AG04450 (cell line): ENCODE results near the gene RIN2. TPM values are rescaled to one million over a fixed set of nuclear protein-coding genes. Genes with fewer than 3 reads are reported as not detected.

ENCODE experiments used
- CTCF ChIA-PET: fragments of 300-600, 350-600 bp; formaldehyde crosslinking; extraction: SDS; loops from one replicate; lab custom pipeline; 2022; ENCODE audit warnings: antibody characterized with exemption, inconsistent platforms; lab: Charles Lee
- POLR2A ChIA-PET: fragments of 350-600 bp; formaldehyde crosslinking; extraction: SDS; loops from one replicate; lab custom pipeline; 2021; ENCODE audit warnings: antibody characterized with exemption, inconsistent platforms; lab: Yijun Ruan, JAX
- DNase-seq: peaks from one replicate; pipeline ENCODE4 v3.0.0-alpha.2; 2011; ENCODE audit warnings: low read depth, low spot score
- H3K27ac ChIP-seq: one replicate; pipeline ENCODE4 v1.5.1; 2012; ENCODE audit warnings: low read depth, low read length, control low read depth
- H3K27me3 ChIP-seq: one replicate; pipeline ENCODE4 v1.6.0; 2012; ENCODE audit warnings: low read length; ENCODE audit not compliant: control insufficient read depth, insufficient read depth
- H3K4me3 ChIP-seq: 2 replicates; pipeline ENCODE4 v1.5.1; 2011; ENCODE audit warnings: mild to moderate bottlenecking, low read depth, low read length, control low read depth
- H3K9me3 ChIP-seq: 2 replicates; pipeline ENCODE4 v1.5.1; 2012; ENCODE audit warnings: low read length; ENCODE audit not compliant: control insufficient read depth, insufficient read depth
- polyA plus RNA-seq: library from polyadenylated mRNA; depleted of rRNA; stranded (reverse); fragments of >200 nt; gene quantifications from 2 replicates; pipeline ENCODE4 v1.2.3, GENCODE V29; 2011
- TF ChIP-seq, protein P1 (sequence below): IDR thresholded peaks from 2 replicates; pipeline ENCODE4 v1.5.1; 2011; ENCODE audit warnings: low read depth, low read length, control low read depth, inconsistent platforms

RIN2 gene
- polyA plus RNA-seq, 1 experiment, result 56.0 TPM

- Histone ChIP-seq H3K27ac (no peak overlapping the region), H3K27me3 (no peaks in the 10 kb centered on the region), H3K4me3 (no peak overlapping the region), H3K9me3 (no peaks in the 10 kb centered on the region)
- POLR2A ChIA-PET, result no interaction called here
- TF ChIP-seq, protein P1, sequence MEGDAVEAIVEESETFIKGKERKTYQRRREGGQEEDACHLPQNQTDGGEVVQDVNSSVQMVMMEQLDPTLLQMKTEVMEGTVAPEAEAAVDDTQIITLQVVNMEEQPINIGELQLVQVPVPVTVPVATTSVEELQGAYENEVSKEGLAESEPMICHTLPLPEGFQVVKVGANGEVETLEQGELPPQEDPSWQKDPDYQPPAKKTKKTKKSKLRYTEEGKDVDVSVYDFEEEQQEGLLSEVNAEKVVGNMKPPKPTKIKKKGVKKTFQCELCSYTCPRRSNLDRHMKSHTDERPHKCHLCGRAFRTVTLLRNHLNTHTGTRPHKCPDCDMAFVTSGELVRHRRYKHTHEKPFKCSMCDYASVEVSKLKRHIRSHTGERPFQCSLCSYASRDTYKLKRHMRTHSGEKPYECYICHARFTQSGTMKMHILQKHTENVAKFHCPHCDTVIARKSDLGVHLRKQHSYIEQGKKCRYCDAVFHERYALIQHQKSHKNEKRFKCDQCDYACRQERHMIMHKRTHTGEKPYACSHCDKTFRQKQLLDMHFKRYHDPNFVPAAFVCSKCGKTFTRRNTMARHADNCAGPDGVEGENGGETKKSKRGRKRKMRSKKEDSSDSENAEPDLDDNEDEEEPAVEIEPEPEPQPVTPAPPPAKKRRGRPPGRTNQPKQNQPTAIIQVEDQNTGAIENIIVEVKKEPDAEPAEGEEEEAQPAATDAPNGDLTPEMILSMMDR, result no peak
- CTCF ChIA-PET, result interaction anchor here (1.2 kb wide), 1 partner anchor 18 kb away, joined by 3 read pairs; no protein-coding TSS in a partner anchor
- no peak for DNase-seq
Observed at GRCh38 chr20:19767070-19767469, 9.0 kb downstream of the RIN2 start.

GRCh38 chr20:19768325-19768842 is 10.3 kb downstream of the RIN2 start:
- no peak overlapping the region for H3K27ac ChIP-seq
- ChIA-PET POLR2A (no interaction called here), CTCF (no interaction called here)
- no peak for DNase-seq
- no peaks in the 10 kb centered on the region for H3K27me3 ChIP-seq
- no peak overlapping the region for H3K4me3 ChIP-seq
- TF ChIP-seq, protein P1, result no peak
- no peaks in the 10 kb centered on the region for H3K9me3 ChIP-seq

DNA sequence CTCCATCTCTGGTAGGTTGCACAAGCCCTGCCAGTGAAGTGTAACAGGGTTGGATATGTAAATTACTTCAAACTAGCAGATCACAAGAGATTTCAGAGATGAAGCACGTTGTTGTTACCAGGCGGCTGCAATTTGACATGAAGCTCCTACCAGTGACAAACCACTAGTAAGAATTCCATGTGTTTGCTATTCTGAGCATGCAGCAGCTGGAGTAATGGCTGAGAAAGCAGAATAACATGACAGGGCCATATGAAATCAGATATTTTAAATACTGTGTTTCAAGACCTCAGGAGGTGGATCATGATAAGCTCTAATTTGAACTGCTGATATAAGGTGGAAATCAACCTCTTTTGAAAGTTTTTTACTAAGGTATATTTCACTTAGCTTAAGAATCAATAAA is 11.4 kb downstream of the RIN2 start:
- DNase-seq, result no peak
- Histone ChIP-seq H3K27ac (no peak overlapping the region), H3K27me3 (no peaks in the 10 kb centered on the region), H3K9me3 (no peaks in the 10 kb centered on the region), H3K4me3 (no peak overlapping the region)
- POLR2A ChIA-PET, result no interaction called here
- TF ChIP-seq, protein P1, result no peak
- CTCF ChIA-PET, result interaction anchor here (0.7 to 1.9 kb wide), 5 partner anchors 14 to 141 kb away, joined by 3 to 8 read pairs (median 4); no protein-coding TSS in a partner anchor

- TF ChIP-seq, protein P1, result no peak
- Histone ChIP-seq H3K4me3 (no peak overlapping the region), H3K27me3 (no peaks in the 10 kb centered on the region), H3K9me3 (no peaks in the 10 kb centered on the region), H3K27ac (no peak overlapping the region)
- DNase-seq, result no peak
- POLR2A ChIA-PET, result no interaction called here
- CTCF ChIA-PET, result interaction anchor here (1.0 to 1.9 kb wide), 3 partner anchors 13 to 142 kb away, joined by 3 to 8 read pairs (median 4); no protein-coding TSS in a partner anchor
Observed at GRCh38 chr20:19770375-19770774, 12.3 kb downstream of the RIN2 start.

- H3K27me3 ChIP-seq, result no peaks in the 10 kb centered on the region
- no peak overlapping the region for H3K4me3 ChIP-seq
- CTCF ChIA-PET, result interaction anchor here (1.9 kb wide), 1 partner anchor 78 kb away, joined by 8 read pairs; no protein-coding TSS in a partner anchor
- TF ChIP-seq, protein P1, result no peak
- H3K9me3 ChIP-seq, result no peaks in the 10 kb centered on the region
- no peak overlapping the region for H3K27ac ChIP-seq
- POLR2A ChIA-PET, result no interaction called here
- DNase-seq, result no peak
Observed at GRCh38 chr20:19771031-19771430, 13.0 kb downstream of the RIN2 start.
